ENCODE measurements around the gene PRR33. TPM values are rescaled to one million over a fixed set of nuclear protein-coding genes. Genes with fewer than 3 reads are reported as not detected.

Gene PRR33
- total and polyA plus RNA-seq, 2 donors (not counting 3 experiments of a cell fraction or from before 2014, with no cell fraction given): not detected

- H3K27me3 ChIP-seq (ENCODE audit: control insufficient read depth in 2 of 2, insufficient read depth in 2 of 2, low read length in 2 of 2): peaks cover 8 to 16% of the 10 kb centered on the region in 2 experiments
- POLR2A ChIA-PET: no interaction called here
- BruUV-seq (replicated peaks): no TSS peak
- H3K27ac ChIP-seq (ENCODE audit: insufficient read depth, low read depth, low read length): no peak overlapping the region
- no peak overlapping the region for H3K9ac ChIP-seq (replicated peaks; ENCODE audit: extremely low read depth, insufficient read depth, low read length)
- H3K4me1 ChIP-seq (ENCODE audit: control insufficient read depth, extremely low read depth, insufficient read depth, low read length): no peaks in the 10 kb centered on the region
- H2AFZ ChIP-seq (ENCODE audit: low read depth, low read length): no peak overlapping the region
- H3K9me1 ChIP-seq (replicated peaks; ENCODE audit: control insufficient read depth, extremely low read depth, insufficient read depth, low read length): no peaks in the 10 kb centered on the region
- no peaks in the 10 kb centered on the region for H3K36me3 ChIP-seq (ENCODE audit: control insufficient read depth in 2 of 2, extremely low read depth in 1 of 2, insufficient read depth in 2 of 2, low read length in 2 of 2)
- H4K20me1 ChIP-seq (replicated peaks; ENCODE audit: control insufficient read depth, extremely low read depth, insufficient read depth, low read length): no peaks in the 10 kb centered on the region
- no peak overlapping the region for H3K4me2 ChIP-seq (ENCODE audit: insufficient read depth, low read length)
- no peaks in the 10 kb centered on the region for H3K9me3 ChIP-seq (replicated peaks; ENCODE audit: control insufficient read depth, insufficient read depth, low read length)
- DNase-seq (ENCODE audit: low read depth, low spot score) (no peak), FAIRE-seq (no peak)
- TF ChIP-seq MYC (IDR thresholded peaks at IDR 0.05; ENCODE audit: low read depth, low read length) (no peak), GATA2 (IDR thresholded peaks at IDR 0.05; ENCODE audit: insufficient read depth, insufficient read length, low read depth, low read length) (no peak), POLR2A (IDR thresholded peaks at IDR 0.05; ENCODE audit: low read depth, low read length) (no peak), MAX (IDR thresholded peaks at IDR 0.05; ENCODE audit: insufficient read depth, insufficient read length) (no peak), EZH2 (IDR thresholded peaks at IDR 0.05; ENCODE audit: borderline replicate concordance, low read depth, low read length, severe bottlenecking) (no peak), JUN (IDR thresholded peaks at IDR 0.05; ENCODE audit: borderline replicate concordance, insufficient read depth, insufficient read length, low read depth) (no peak), POLR2AphosphoS5 (IDR thresholded peaks at IDR 0.05; ENCODE audit: insufficient read depth, low read depth, low read length) (no peak), CTCF (IDR thresholded peaks at IDR 0.05; ENCODE audit: extremely low read depth in 1 of 2, insufficient read depth in 1 of 2, low read depth in 1 of 2, low read length in 2 of 2) (no peak), FOS (IDR thresholded peaks at IDR 0.05; ENCODE audit: borderline replicate concordance, insufficient read depth, low read length) (no peak)
- intact Hi-C loops (cut with micrococcal nuclease) (no loop called here), dilution Hi-C loops (cut with MboI; ENCODE audit: extremely low pct_ligation_motif_present, low sequenced_read_pairs) (no loop called here)
- no peak overlapping the region for H3K4me3 ChIP-seq (replicated peaks in 1 of 3; ENCODE audit: insufficient read depth in 1 of 3, low read depth in 1 of 3, low read length in 3 of 3)
- CTCF ChIA-PET: interaction anchor here (0.6 to 2.2 kb wide), 3 partner anchors 10 to 255 kb away, joined by 4 to 15 read pairs (median 4); no protein-coding TSS in a partner anchor
- no peaks in the 10 kb centered on the region for H3K79me2 ChIP-seq (ENCODE audit: control insufficient read depth, insufficient read depth, low read length)
These were observed 863 bp upstream of the PRR33 start for GRCh38 chr11:1892558-1892957.
